C4-2B (cell line): ENCODE data around the gene GJC2.

ENCODE experiments used
- ZFX ChIP-seq: fragments of 450-650 bp; IDR thresholded peaks from 2 replicates; pipeline ENCODE4 v1.6.1; 2017
- TF ChIP-seq, protein P1 (sequence below): fragments of 450-650 bp; conservative IDR thresholded peaks from 2 replicates; pipeline ENCODE4 v1.5.1; 2017; ENCODE audit warnings: mild to moderate bottlenecking

DNA sequence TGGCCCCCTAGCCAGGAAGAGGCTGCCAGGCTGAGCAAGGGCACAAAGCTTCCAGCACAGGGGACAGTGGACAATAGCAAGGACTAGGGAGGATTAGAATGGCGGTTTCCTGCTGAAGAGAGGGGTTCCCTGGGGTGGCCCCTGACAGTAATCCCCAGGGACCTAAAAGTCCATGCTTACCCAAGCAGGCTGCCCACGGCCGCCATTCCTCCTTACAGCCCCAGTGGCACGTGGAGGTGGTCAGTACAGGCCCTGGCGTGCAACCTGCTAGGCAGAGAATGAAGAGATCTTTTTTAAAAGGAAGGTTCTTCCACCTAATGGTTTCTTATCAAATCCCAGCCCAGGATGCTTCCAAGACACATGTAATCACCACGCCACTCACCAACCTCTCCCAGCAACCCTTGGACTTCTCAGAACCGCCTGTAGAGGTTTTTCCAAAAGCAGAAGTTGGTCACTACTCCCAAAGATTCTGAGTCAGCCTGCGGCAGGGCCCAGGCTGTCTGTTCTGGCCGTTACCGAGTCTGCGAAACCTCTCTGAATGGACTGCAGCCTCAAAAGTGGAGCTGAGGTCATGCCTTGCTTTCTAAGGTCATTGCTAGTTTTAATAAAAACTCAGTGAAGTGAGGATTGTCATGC lies 41.6 kb upstream of the GJC2 start:
- TF ChIP-seq, protein P1, sequence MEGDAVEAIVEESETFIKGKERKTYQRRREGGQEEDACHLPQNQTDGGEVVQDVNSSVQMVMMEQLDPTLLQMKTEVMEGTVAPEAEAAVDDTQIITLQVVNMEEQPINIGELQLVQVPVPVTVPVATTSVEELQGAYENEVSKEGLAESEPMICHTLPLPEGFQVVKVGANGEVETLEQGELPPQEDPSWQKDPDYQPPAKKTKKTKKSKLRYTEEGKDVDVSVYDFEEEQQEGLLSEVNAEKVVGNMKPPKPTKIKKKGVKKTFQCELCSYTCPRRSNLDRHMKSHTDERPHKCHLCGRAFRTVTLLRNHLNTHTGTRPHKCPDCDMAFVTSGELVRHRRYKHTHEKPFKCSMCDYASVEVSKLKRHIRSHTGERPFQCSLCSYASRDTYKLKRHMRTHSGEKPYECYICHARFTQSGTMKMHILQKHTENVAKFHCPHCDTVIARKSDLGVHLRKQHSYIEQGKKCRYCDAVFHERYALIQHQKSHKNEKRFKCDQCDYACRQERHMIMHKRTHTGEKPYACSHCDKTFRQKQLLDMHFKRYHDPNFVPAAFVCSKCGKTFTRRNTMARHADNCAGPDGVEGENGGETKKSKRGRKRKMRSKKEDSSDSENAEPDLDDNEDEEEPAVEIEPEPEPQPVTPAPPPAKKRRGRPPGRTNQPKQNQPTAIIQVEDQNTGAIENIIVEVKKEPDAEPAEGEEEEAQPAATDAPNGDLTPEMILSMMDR, result no peak
- no peak for TF ChIP-seq ZFX
